Measurements from ENCODE around the gene CCDC159.
"Not testable (repeated sequence)": the region's sequence is repeated elsewhere in the genome, so short reads cannot be mapped to it uniquely, and the experiment has no call there.

CCDC159 gene

DNA sequence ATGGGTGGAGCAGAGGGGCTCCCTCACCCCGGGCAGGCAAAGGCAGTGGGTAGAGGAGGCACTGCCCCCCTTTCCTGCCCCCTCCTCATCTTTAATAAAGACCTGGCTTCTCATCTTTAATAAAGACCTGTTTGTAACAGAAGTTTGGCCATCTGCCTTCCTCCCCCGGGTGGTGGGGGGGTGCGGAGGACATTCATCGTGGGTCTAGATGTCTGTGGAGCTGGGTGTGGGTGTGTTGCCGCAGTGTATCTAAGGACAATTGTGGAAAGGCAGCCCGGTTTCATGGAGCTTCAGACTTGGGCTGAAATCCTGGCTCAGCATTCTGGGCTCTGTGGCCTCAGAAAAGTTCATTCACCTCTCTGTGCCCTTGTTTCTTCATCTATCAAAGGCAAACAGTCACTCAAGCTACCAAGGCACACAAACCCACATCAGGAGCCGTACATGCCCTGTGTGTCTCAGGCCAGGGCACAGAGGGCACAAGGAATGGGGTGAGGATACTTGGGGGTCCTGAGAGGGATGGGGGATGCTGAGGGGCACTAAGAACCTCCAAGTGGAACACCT lies 19.3 kb downstream of the CCDC159 start:
- no peak for DNase-seq (ENCODE audit: low read depth)

DNA sequence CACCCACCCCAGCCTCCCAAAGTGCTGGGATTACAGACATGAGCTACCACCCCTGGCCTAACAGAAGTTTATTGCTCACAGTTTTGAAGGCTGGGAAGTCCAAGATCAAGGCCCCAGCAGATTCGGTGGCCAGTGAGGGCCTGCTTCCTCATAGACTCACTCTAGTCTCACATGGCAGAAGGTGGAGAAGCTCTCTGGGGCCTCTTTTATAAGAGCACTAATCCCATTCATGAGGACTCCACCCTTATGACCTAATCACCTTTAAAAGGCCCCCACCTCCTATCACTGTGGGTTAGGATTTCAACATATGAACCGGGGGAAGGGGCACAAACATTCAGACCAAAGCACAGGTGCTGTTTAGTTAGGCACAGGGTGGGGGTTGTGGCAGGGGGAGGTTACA lies 21.2 kb downstream of the CCDC159 start:
- no peak for DNase-seq (ENCODE audit: low read depth)

DNA sequence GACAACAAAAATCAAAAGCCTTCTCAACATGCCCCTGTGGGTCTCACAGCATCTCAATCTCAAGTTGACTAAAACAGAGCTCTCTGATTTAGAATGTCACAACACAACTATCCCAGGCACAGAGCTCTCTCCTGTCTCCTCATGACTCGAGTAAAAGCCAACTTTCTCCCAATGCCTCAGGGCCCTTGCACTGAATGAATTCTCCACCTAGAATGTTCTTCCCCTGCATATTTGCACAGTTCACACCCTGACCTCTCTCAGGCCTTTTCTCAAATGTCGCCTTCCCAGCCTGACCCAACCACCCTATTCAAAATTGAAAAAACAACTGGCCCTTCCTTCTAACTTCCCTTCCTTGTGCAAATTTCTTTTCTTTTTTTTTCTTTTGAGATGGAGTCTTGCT lies 24.4 kb downstream of the CCDC159 start:
- no peak for DNase-seq (ENCODE audit: low read depth)

DNA sequence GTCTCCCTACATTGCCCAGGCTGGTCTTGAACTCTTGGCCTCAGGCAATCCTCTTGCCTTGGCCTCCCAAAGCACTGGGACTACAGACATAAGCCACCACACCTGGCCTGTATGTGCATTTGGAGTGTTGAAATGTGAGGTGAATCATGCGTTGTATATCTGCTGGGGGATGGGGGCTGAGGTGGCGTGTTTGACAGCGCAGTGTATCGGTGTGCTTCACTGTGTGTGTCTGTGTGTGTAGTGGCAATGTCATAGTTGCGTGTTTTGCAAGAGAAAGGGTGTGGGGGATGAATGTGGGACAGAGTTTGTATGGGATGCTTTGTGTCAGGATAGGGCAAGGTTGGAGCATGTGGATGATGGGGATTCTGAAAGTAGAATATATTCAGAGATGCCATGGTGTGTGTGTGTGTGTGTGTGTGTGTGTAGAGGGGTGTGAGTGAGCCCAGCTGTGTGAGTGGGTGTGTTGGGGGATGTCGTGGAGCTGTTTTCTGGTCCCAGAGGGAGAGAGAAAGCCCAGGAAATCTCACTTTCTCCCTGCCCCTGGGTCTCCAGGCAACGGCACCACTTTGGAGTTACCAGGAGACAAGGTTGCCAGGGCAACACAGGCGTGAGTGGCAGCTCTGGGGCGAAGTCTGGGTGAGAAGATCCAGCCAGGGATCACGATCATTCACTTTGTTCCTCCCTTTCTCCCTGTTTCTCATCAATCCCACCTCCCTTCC lies 27.0 kb downstream of the CCDC159 start:
- no peak for DNase-seq (ENCODE audit: low read depth)

DNA sequence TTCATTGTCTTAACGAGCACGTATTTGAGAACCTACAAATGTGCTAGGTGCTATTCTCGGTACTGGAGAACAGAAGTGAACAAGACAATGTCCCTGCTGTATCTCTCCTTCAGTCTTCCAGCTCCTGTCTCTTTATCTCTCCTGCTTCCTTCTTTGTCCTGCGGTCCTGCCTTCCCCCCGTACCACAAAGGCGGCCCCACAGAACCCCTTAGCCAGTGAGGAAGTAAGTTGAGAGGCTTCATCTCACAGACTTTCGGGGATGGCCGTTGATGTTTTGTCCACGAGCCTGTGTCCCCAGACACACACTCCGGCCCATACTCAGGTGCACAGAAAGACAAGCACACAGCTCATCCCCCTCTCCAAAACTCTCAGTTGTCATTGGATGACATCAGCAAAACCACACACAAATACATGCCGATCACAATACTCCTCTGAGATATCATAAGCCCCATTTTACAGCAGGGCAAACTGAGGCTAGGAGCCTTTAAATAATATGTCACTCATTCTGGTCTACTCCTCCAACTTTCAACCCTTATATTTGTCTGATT lies 27.6 kb downstream of the CCDC159 start:
- no peak for DNase-seq (ENCODE audit: low read depth)

DNA sequence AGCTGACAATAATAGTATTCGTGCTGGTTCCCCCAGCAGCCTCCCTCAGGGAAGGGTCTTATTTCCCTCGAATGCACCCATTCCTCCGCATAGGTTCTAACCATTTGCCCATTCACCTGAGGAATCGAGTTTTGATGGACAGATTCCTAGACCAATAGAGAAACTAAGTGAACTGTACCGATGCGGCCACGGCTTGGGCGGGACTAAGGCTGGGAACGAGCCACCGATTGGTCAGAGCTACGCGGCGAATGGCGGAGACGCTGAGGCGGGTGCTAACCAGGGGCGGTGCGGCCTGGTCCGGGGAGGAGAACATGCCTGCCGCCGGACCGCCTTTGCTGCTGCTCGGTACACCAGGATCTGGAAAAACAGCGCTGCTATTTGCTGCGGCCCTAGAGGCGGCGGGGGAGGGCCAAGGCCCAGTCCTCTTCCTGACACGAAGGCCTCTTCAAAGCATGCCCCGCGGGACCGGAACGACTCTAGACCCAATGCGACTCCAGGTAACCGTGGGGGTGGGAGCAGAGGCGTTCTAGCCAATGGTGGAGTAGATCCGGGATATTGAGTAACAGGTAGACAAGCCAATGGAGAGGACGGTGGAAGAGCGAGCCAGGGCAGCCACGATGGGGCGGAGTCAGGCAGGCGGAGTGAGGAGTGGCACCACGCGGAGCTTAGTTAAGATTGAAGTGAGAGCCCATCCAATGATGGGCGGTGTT lies 28.3 kb downstream of the CCDC159 start, which contains the start of gene SWSAP1:
TSS of gene SWSAP1 (plus strand) at position 234 of the 710 bp plus-strand sequence. CDS start at position 249, 15 bp downstream.
- DNase-seq (ENCODE audit: low read depth), result peak; percentile 92

DNA sequence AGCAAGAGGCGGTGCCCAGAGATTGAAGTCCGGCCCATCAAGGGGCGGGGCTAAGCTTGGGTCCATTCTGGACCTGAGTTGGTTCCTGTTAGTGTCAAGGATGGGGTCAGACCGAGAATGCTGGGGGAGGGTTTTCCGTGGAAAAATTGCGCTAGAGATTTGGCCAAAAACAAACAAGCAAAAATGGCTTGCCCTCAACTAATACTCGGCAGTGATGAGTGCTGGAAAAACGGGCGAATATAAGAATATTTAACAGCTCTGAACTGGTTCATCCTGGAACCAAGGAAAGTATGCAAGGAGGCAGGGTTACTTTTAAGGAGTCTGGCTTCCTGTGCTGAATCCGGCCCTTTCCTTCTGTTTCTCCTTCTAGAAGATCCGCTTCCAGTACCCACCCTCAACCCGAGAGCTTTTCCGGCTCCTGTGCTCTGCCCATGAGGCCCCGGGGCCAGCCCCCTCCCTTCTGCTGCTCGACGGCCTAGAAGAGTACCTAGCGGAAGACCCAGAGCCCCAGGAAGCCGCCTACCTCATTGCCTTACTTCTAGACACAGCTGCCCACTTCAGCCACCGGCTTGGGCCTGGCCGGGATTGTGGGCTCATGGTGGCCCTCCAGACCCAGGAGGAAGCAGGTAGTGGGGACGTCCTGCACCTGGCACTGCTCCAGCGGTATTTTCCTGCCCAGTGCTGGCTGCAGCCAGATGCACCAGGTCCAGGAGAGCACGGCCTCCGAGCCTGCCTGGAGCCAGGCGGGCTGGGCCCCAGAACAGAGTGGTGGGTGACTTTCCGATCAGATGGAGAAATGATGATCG lies 29.0 kb downstream of the CCDC159 start:
- peak; percentile 60 for DNase-seq (ENCODE audit: low read depth)

DNA sequence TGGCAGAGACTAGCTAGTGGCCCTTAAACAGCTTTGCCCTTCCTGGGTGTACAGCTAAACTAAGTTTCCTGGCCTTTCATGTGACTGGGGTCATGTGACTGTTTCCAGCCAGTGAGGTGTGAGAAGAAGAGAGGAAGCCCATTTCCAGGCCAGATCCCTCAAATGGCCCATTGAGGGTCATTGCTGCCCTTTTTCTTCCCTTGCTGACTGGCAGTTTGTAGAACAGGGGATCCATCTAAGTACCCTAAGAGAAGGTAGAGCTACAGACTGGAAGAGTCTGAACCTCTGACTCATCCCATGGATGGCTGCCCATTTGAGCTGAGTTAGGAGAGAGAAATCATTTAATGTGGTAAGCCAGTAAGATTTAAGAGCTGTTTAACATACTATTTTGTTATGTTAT lies 30.9 kb downstream of the CCDC159 start:
- no peak for DNase-seq (ENCODE audit: low read depth)

DNA sequence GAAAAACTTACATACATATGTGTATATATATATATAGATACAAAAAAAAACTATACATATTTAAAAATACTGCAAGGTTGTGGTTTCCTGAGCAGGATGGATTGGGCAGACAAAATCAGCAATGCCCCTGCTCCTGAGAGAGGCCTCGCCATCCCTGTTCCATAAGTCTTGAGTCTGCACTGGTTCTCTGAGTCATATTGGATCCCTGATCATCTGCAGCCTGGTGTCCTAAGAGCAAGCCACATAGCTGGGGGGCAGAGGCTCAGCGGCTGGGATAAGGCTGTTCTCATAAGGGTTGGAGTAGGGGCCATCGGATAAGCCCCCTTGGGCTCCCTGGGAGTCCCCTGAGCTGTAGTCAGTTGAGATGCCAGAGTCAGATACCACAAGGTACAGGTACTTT lies 31.4 kb downstream of the CCDC159 start:
- DNase-seq (ENCODE audit: low read depth), result no peak

DNA sequence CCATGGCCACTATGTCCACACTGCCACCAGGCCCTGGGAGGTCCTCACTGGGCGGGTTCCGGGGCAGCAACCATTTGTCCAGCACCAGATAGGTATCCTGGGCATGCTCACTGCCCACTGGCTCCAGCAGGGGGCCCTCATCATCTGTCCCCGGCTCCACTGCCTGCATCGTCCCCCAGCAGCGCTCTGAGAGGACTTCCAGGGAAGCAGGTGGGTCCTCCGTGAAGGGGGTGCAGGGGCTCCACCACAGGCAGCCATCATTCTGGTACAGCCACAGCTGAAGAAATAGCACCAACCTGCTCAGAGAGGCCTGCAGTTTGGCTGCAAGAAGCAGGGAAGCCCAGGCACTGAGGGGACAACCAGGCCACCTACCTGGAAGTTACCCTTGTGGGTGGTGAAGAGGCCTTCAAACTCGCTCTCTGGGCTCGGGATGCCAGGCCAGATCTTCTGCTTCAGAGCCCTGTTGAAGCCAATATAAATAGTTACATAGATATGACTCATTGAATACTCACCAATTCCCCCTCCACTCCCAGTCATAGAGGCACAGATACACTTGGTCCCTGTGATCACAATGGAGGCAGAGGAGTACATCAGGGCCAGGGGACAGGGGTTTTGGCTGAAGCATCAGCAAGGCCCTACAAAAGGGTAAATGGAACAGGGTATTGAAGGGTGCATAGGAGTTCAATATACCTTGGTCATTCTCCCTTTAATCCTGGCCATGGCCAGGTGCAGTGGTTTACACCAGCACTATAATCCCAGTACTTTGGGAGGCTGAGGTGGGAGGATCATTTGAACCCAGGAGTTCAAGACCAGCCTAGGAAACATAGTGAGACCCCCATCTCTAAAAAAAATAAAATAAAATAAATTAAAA lies 32.2 kb downstream of the CCDC159 start:
- DNase-seq (ENCODE audit: low read depth), result no peak

DNA sequence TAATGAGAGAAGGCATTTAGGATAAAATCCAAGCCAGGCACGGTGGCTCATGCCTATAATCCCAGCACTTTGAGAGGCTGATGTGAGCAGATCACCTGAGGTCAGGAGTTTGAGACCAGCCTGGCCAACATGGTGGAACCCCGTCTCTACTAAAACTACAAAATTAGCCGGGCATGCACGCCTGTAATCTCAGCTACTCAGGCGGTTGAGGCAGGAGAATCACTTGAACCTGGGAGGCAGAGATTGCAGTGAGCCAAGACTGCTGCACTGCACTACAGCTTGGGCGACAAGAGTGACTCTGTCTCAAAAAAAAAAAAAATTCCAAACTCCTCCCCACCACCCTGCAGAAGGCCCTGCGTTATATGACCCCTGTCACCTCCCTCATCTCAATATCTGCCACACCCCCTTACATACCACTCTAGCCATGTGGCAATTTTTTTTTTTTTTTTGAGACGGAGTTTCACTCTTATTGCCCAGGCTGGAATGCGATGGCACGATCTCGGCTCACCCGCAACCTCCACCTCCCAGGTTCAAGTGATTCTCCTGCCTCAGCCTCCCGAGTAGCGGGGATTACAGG lies 33.0 kb downstream of the CCDC159 start:
- DNase-seq (ENCODE audit: low read depth), result not testable (repeated sequence)

DNA sequence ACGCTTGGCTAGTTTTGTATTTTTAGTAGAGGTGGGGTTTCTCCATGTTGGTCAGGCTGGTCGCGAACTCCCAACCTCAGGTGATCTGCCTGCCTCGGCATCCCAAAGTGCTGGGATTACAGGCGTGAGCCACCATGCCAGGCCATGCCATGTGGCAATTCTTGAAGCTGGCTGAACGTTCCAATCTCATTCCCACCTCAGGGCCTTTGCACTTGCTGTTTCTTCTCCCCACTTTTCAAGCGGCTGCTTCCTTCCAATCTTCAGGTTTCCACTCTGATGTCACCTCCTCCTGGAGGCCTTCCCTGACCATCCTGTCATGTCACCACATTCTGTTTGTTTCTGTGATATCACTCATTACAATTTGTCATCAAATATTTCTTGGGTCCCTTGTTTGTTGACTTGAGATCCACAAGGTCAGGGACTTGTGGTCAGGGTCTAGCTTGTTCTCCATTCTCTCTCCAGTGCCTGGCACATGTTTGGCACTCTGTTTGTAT lies 33.6 kb downstream of the CCDC159 start:
- no peak for DNase-seq (ENCODE audit: low read depth)

DNA sequence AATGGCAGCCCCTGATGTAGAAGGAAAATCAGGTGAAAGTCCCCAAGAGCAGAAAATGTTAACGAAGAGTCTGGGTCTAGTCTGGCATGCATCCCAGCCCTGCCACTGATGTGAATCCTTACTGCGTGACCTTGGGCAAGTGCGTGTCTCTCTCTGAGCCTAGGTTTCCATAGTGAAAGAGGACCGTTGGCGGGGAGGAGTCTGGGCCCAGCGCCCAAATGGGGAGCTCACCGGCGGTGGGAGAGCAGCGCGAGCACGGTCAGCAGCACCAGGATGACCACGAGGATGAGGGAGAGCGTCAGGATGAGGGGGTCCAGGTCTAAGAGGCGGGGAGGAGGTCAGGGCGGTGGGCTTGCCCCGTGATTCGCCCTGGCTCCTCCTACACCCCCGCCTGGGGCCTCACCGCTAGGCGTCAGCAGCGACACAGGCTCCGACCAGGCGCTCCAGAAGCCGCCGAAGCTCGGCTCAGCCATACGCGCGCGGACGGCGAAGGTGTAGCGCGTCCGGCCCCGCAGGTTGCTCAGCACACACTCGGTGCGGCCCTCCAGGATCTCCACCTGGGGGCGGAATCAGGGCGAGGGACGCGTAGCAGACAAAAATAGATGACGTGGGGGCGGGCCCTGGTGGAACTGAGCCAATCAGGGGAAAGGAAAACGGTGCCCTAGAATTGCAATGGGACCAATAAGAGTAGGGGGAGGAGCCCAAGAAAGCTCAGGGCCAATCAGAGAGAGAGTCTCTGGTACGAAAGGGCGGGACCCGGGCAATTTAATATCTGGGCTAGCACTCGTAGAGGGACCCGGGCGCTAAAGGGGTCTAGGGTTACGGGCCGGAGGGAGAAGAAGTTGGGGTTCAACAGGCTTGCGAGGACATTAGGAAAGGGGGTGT lies 34.6 kb downstream of the CCDC159 start:
- DNase-seq (ENCODE audit: low read depth), result peak; percentile 94

DNA sequence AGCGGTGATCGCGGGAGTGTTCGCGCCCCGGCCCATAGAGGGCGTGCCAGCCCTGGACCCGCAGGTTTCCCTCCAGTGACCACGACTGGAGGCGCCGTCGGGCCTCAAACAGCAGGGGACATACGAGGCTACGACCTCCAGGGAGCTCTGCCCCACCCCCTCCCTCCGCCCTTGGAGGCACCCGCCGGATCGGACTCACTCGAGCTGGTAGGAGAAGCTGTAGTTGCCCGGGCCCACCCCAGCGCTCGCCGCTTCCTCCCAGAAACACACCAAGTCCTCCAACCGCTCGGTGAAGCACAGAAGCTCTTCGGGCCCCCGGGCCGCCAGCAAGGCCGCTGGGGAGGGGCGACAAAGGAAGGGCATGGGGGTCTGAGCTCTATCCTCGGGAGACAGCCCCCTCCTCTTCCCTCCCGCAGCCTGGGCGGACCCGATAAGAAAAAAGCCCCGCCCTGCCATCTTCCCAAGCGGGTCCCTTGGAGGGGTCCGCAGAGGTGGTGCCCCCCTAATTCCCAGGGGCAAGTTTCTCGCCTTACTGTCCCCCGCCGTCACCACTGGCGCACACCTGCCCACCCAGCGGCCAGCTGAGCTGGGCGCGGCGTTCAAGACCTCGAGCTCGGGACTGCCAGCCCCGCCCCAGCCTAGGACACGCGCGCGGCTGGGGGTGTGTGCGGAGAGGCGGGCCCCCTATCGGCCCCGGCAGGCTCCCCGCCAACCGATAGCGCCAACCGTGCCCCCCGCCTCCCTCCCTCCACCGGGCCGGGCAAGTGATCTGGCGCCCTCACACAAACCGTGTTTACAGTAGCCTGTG lies 36.8 kb downstream of the CCDC159 start:
- peak; percentile 19 for DNase-seq (ENCODE audit: low read depth)

DNA sequence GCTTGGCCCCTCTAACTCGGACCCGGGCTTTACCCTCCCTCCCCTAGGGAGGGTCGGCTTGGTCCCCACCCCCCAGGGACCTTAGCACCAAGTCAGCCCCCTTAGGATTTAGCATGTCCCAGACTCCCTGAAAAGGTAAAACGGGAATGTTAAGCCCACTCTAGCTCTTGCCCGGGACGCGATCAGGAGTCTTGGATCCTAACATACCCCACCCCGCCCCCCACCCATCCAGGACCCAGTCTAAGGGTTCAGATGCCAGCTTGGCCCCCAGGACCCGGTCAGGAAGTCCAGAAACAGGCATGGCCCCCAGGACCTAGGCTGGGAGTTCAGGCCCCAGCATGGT lies 37.4 kb downstream of the CCDC159 start:
- no peak for DNase-seq (ENCODE audit: low read depth)

DNA sequence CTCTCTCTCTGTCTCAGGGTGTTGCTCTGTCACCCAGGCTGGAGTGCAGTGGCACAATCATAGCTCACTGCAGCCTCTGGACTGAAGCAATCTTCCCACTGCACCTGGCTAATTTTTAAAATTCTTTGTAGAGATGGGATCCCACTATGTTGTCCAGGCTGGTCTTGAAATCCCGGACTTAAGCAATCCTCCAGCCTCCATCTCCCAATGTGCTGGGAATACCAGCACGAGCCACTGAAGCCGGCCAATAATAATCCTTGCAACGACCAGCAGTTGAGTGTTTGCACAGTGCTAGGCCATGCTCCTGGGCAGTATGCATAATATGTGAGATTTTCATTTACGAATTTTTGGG lies 38.4 kb downstream of the CCDC159 start:
- DNase-seq (ENCODE audit: low read depth), result no peak

DNA sequence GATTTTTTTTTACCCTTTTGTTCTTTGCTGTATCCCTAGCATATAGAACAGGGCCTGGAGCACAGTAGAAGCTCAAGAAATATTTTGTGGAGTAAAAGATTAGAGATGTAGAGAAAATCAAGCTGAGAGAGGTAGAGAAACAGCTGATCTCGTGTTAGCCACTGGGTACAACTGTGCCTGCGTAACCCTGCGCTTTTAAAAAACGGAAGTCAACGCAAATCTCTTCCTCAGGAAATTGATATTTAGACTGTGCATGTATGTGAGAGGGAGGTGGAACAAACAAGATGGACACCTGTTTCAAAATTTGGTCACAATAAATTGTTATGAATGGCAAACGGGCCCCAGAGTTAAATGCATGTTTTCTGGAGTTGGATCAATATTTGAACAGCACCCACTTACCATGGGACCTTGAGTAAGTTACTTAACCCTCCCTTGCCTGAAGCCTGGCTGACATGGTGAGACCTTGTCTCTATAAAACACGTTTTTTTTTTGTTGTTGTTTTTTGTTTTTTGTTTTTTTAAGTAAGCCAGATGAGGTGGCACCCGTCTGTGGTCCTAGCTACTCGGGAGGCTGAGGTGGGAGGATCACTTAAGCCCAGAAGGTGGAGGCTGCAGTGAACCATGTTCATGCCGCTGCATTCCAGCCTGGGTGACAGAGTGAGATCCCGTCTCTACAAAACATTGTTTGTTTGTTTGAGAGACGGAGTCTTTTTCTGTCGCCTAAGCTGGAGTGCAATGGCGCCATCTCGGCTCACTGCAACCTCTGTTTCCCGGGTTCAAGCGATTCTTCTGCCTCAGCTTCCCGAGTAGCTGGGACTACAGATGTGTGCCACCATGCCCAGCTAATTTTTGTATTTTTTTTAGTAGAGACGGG lies 41.1 kb downstream of the CCDC159 start:
- DNase-seq (ENCODE audit: low read depth), result no peak

DNA sequence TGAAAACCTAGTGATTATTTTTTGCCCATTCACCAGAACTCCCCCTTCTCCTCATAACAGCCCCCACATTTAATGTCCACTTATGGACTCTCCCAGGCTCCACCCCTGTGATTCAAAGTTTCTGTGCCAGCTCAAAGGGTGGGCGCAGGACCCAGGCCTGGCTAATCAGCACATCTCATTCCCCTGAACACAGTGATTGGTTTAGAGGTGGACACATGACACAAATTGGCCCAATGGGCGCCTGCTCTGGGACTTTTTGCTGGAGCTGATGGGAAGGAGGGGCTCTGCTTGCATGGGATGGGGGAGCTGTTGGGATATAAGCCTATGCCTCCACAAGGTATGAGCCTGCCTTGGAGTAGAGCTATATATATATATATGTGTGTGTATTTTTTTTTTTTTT lies 44.0 kb downstream of the CCDC159 start:
- no peak for DNase-seq (ENCODE audit: low read depth)

Measured in activated T-cell treated with anti-CD3 and anti-CD28 coated beads for 1 hour (primary cell).